Karpas-422 (cell line): ENCODE measurements around the gene ZNF22. TPM values are rescaled to one million over a fixed set of nuclear protein-coding genes. Genes with fewer than 3 reads are reported as not detected.

Source experiments
- DNase-seq: peaks from one replicate; pipeline ENCODE4 v3.0.0-alpha.2; 2015
- H2AFZ ChIP-seq: fragments of 200-600 bp; sonication (generic); 2 replicates; pipeline ENCODE4 v1.6.1; 2014; ENCODE audit warnings: antibody characterized with exemption, low read length, mixed read lengths
- H3K27ac ChIP-seq: fragments of 200-600 bp; sonication (generic); 2 replicates; pipeline ENCODE4 v1.5.1; 2014; ENCODE audit warnings: mild to moderate bottlenecking, low read length, moderate library complexity
- H3K27me3 ChIP-seq: fragments of 200-600 bp; sonication (generic); 2 replicates; pipeline ENCODE4 v1.6.1; 2014; ENCODE audit warnings: low read length, mixed read lengths
- H3K36me3 ChIP-seq: fragments of 200-600 bp; sonication (generic); 2 replicates; pipeline ENCODE4 v1.6.1; 2014; ENCODE audit warnings: low read length, mixed read lengths; ENCODE audit not compliant: insufficient read depth
- H3K4me1 ChIP-seq: fragments of 200-600 bp; sonication (generic); 2 replicates; pipeline ENCODE4 v1.6.1; 2014; ENCODE audit warnings: mild to moderate bottlenecking, low read length, mixed read lengths
- H3K4me2 ChIP-seq: fragments of 200-600 bp; sonication (generic); 2 replicates; pipeline ENCODE4 v1.6.1; 2014; ENCODE audit warnings: low read length, low read depth, mild to moderate bottlenecking; ENCODE audit not compliant: poor library complexity, severe bottlenecking
- H3K4me3 ChIP-seq: fragments of 200-600 bp; sonication (generic); 2 replicates; pipeline ENCODE4 v1.5.1; 2014; ENCODE audit warnings: mild to moderate bottlenecking, antibody characterized with exemption, low read length, mixed read lengths
- H3K79me2 ChIP-seq: fragments of 200-600 bp; sonication (generic); 2 replicates; pipeline ENCODE4 v1.6.1; 2014; ENCODE audit warnings: mild to moderate bottlenecking, low read length, mixed read lengths
- H3K9ac ChIP-seq: fragments of 200-600 bp; sonication (generic); 2 replicates; pipeline ENCODE4 v1.6.0; 2014; ENCODE audit warnings: low read length
- H3K9me2 ChIP-seq: fragments of 200-600 bp; sonication (generic), shearing (Covaris generic); replicated peaks from 2 replicates; pipeline ENCODE4 v1.6.0; 2014; ENCODE audit warnings: mild to moderate bottlenecking, low read length, moderate library complexity; ENCODE audit not compliant: insufficient read depth
- H3K9me3 ChIP-seq: fragments of 300-700, 200-600 bp; sonication (generic); 2 replicates; pipeline ENCODE4 v1.6.1; 2014; ENCODE audit warnings: low read length, mixed read lengths
- H4K20me1 ChIP-seq: fragments of 200-600 bp; sonication (generic); 2 replicates; pipeline ENCODE4 v1.6.1; 2014; ENCODE audit warnings: mild to moderate bottlenecking, antibody characterized with exemption, low read length, low read depth; ENCODE audit not compliant: insufficient read depth
- total RNA-seq: library from RNA; depleted of rRNA; stranded (reverse); fragments of >200 nt; shearing (Covaris generic); gene quantifications from 2 replicates; pipeline ENCODE4 v1.2.3, GENCODE V29; 2014; ENCODE audit warnings: low replicate concordance

The ZNF22 gene
- total RNA-seq, 1 experiment from 2014 or later, result 53.2 TPM

GRCh38 chr10:44993226-44993921, 7.3 kb upstream of the ZNF22 start:
- Histone ChIP-seq H4K20me1 (no peaks in the 10 kb centered on the region), H3K4me1 (no peaks in the 10 kb centered on the region), H3K27me3 (no peaks in the 10 kb centered on the region), H3K9me3 (no peaks in the 10 kb centered on the region), H3K79me2 (no peaks in the 10 kb centered on the region), H2AFZ (no peak overlapping the region), H3K9ac (no peak overlapping the region), H3K36me3 (no peaks in the 10 kb centered on the region), H3K4me2 (no peak overlapping the region), H3K27ac (no peak overlapping the region), H3K9me2 (no peaks in the 10 kb centered on the region), H3K4me3 (no peak overlapping the region)
- no peak for DNase-seq

DNA sequence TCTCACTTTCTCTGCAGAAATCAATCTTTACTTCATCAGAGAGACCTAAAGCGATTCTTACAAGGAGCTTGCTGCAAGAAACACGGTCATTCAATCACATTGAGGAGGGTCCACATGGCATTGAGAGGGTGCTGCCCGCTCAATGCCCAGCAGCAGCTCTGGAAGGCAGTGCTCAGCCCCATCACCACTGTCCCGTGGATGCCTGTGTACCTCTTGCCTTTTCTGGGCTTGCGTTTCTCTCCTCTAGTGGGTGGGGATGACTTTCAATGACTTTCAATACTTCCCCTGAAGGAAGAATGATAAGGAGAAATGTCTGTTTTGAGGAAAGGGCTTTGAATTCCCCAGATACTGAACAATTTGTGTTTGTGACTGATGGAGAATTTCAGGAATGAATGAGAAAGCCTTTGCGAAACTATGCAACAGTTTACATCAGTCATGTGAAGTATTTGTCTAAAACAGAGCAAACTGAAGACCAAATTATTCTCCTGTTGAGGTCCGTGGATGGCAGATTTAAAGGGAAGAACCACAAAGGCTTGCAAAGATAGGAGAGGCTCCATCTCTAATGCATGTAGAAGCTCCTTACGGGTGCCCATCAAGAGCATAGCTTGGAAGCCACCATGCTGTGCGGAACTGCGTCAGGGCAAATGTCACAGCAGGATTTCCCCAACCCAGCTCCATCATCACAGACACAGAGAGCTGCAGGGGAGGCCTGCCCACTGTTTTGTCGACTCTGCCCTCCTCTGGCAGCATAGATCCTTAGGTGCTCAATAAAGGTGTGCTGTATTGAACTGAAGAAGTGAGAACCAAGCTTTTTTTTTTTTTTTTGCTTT, 6.6 kb upstream of the ZNF22 start:
- no peaks in the 10 kb centered on the region for H3K4me1 ChIP-seq
- no peaks in the 10 kb centered on the region for H3K79me2 ChIP-seq
- H3K9me2 ChIP-seq, result no peaks in the 10 kb centered on the region
- no peak overlapping the region for H3K4me3 ChIP-seq
- no peaks in the 10 kb centered on the region for H3K36me3 ChIP-seq
- no peaks in the 10 kb centered on the region for H3K27me3 ChIP-seq
- no peak overlapping the region for H3K27ac ChIP-seq
- no peak overlapping the region for H3K9ac ChIP-seq
- H3K9me3 ChIP-seq, result no peaks in the 10 kb centered on the region
- H3K4me2 ChIP-seq, result no peak overlapping the region
- H4K20me1 ChIP-seq, result no peaks in the 10 kb centered on the region
- no peak overlapping the region for H2AFZ ChIP-seq
- no peak for DNase-seq

DNA sequence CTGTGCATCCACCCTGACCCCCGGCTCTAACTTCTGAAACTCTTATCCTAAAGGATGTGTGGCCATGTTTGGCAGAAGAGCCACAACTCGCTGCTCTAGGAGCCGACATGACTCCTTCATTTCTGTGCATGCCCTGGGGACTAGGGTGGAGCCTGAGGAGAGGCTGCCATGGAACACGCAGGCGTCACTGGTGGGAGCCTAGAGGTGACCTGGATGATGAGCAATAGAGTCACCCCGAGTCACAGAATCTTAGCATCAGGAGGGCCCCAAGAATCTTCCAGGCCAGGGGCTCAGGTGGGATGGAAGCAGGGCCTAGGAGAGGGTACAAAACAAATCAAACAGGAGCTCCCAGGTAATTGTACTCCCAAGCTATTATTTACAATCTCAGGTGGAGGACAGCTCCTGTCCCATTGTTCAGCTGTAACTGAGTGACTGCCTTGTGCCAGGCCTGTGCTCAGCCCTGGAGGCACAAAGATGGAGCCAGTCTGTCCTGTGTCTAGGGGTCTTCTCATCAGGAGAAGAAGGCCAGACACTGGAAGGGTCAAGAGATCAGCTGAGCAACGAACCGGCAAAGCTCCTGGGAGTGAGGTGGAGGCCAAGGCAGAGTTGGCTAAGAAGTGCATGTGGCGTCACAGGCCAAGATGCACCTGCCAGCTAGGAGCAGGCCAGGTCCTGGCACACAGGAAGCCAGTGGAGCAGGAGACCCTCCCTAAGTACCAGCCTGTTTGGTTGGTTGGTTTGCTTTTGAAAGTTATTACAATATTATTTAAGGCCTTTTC, 5.8 kb upstream of the ZNF22 start:
- no peaks in the 10 kb centered on the region for H3K27me3 ChIP-seq
- peaks cover under 1% of the 10 kb centered on the region for H3K4me1 ChIP-seq
- H2AFZ ChIP-seq, result no peak overlapping the region
- H4K20me1 ChIP-seq, result no peaks in the 10 kb centered on the region
- H3K9me3 ChIP-seq, result no peaks in the 10 kb centered on the region
- DNase-seq, result no peak
- no peak overlapping the region for H3K4me3 ChIP-seq
- H3K36me3 ChIP-seq, result no peaks in the 10 kb centered on the region
- no peaks in the 10 kb centered on the region for H3K79me2 ChIP-seq
- no peaks in the 10 kb centered on the region; the same call in 1 of the 2 replicates for H3K9me2 ChIP-seq
- H3K4me2 ChIP-seq, result no peak overlapping the region
- H3K9ac ChIP-seq, result no peak overlapping the region
- no peak overlapping the region for H3K27ac ChIP-seq

DNA sequence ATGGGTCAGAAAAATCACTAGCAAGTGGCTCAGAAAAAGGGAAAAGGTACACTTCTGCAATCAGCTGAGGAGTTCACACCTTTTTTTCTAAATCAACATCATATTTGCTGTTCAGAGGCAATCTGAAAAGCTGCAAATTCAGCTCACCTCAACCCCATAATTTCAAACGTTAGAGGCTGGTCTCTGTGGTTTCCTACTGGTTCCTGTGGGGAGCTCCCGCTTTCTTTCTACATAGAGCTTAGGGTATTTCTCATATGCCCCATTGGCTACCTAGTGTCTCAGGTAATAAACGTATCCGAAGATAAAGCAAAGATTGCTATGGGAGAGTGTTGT, 5.2 kb upstream of the ZNF22 start:
- Histone ChIP-seq H3K4me3 (no peak overlapping the region), H3K27ac (no peak overlapping the region), H2AFZ (no peak overlapping the region), H3K27me3 (no peaks in the 10 kb centered on the region), H3K9me2 (no peaks in the 10 kb centered on the region; the same call in 1 of the 2 replicates), H3K36me3 (no peaks in the 10 kb centered on the region), H4K20me1 (no peaks in the 10 kb centered on the region), H3K79me2 (no peaks in the 10 kb centered on the region), H3K4me2 (no peak overlapping the region), H3K4me1 (peaks cover 6% of the 10 kb centered on the region), H3K9ac (no peak overlapping the region), H3K9me3 (no peaks in the 10 kb centered on the region)
- DNase-seq, result no peak

- Histone ChIP-seq H3K4me3 (no peak overlapping the region), H3K36me3 (no peaks in the 10 kb centered on the region), H3K9ac (no peak overlapping the region), H3K79me2 (peaks cover under 1% of the 10 kb centered on the region; the same call in 1 of the 2 replicates), H3K4me1 (peaks cover 7% of the 10 kb centered on the region), H3K9me3 (no peaks in the 10 kb centered on the region), H3K9me2 (no peaks in the 10 kb centered on the region; the same call in 1 of the 2 replicates), H3K27ac (no peak overlapping the region), H2AFZ (no peak overlapping the region), H3K4me2 (no peak overlapping the region), H4K20me1 (no peaks in the 10 kb centered on the region), H3K27me3 (no peaks in the 10 kb centered on the region)
- no peak for DNase-seq
Measured at GRCh38 chr10:44995914-44996669, 4.6 kb upstream of the ZNF22 start.

DNA sequence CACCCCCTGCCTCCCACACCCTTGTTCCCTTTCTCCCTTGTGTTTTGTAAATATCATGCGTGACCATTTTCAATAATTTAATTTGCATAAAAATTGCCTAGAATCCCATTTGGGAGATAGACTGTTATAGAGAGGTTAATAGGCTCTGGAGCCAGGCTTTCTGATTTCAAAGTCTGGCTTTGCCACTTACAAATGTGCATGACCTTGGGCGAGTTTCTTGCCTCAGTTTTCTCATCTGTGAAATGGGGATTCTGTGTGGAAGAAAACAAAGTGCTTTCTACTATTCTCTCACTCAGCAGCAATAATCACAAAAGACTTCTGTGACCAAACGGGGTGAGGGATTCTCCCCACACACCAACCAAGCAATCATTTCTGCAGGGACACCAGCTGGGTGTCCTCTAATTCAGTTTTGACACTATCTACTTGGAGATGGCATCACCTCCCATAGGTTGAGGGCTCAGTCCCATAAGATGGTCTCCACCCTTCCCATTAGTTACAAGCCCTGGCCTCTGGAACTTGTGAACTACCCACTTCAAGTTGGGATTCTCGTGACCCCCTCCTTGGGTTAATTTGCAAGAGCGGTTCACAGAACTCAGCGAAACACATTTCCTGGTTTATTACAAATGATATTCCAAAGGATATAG, 3.5 kb upstream of the ZNF22 start:
- Histone ChIP-seq H3K27me3 (no peaks in the 10 kb centered on the region), H3K79me2 (peaks cover 11% of the 10 kb centered on the region), H3K9me2 (no peaks in the 10 kb centered on the region; the same call in 1 of the 2 replicates), H4K20me1 (peaks cover 10% of the 10 kb centered on the region; the same call in 1 of the 2 replicates), H3K36me3 (peaks cover 3% of the 10 kb centered on the region; the same call in 1 of the 2 replicates), H3K4me3 (no peak overlapping the region), H3K9me3 (no peaks in the 10 kb centered on the region), H3K9ac (no peak overlapping the region), H3K4me1 (peaks cover 18% of the 10 kb centered on the region), H2AFZ (no peak overlapping the region), H3K27ac (no peak overlapping the region), H3K4me2 (no peak overlapping the region)
- DNase-seq, result no peak

DNA sequence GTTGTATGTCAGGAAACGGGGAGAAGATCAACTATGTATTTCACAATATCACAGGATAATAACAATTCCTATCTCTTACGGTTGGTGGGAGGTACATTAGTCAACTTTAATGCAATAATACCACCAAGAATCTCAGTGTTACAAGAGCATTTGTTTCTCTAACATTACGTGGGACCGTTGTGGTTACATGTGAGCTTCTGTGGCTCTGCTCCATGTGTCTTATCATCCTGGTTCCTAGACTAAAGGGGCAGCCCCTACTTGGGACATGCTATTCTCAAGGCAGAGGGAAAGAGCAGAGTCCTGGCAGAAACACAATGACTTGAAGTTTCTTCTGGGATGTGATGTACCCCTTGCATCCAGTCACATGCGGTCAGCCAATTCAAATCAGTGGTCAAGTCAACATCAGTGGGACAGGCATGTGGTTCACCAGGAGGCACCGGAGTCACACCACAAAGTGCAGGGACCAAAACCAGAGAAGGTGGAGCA, 2.5 kb upstream of the ZNF22 start:
- H3K4me3 ChIP-seq, result no peak overlapping the region
- DNase-seq, result no peak
- H3K9me3 ChIP-seq, result no peaks in the 10 kb centered on the region
- peaks cover 21% of the 10 kb centered on the region for H3K79me2 ChIP-seq
- H3K36me3 ChIP-seq, result peaks cover 13% of the 10 kb centered on the region
- no peak overlapping the region for H3K27ac ChIP-seq
- no peak overlapping the region for H3K9ac ChIP-seq
- no peak overlapping the region for H3K4me2 ChIP-seq
- H3K4me1 ChIP-seq, result peaks cover 19% of the 10 kb centered on the region
- no peaks in the 10 kb centered on the region; the same call in 1 of the 2 replicates for H3K9me2 ChIP-seq
- H4K20me1 ChIP-seq, result peaks cover 19% of the 10 kb centered on the region
- no peak overlapping the region for H2AFZ ChIP-seq
- H3K27me3 ChIP-seq, result no peaks in the 10 kb centered on the region
